ENCODE results near the gene DMP1.

- no peak for TF ChIP-seq POLR2A (IDR thresholded peaks at IDR 0.05)
- no peak for TF ChIP-seq CTCF (IDR thresholded peaks at IDR 0.05)
Observed at GRCh38 chr4:87622303-87622702, 27.8 kb upstream of the DMP1 start.

All from heart left ventricle (tissue), 13 donors.